Tibial artery (tissue), 4 donors: Measurements from ENCODE around the gene CSKMT.
"Not testable (repeated sequence)": the region's sequence is repeated elsewhere in the genome, so short reads cannot be mapped to it uniquely, and the experiment has no call there.

ENCODE experiments used
- DNase-seq, 2 donors: peaks; one replicate each; pipeline ENCODE4 v3.0.0-alpha.2; 2019
- H3K27ac ChIP-seq, 2 donors: fragments of 200-600 bp; sonication (generic) in 1 of 2; 1 replicate in 1 of 2; 2 replicates in 1 of 2; pipeline ENCODE4 v1.5.1; 2018 to 2019; ENCODE audit warnings: mild to moderate bottlenecking in 1 of 2
- H3K27me3 ChIP-seq, 2 donors: fragments of 200-600 bp; sonication (generic) in 1 of 2; one replicate each; pipeline versions ENCODE4 v1.5.1 to v1.6.0; 2016 to 2019
- H3K36me3 ChIP-seq, 3 donors: fragments of 200-600 bp; sonication (generic) in 2 of 3; one replicate each; pipeline ENCODE4 v1.5.1; 2016 to 2019; ENCODE audit warnings: mild to moderate bottlenecking in 2 of 3
- H3K4me1 ChIP-seq, 4 donors: fragments of 200-600 bp; sonication (generic) in 2 of 4; 1 replicate in 3 of 4; 2 replicates in 1 of 4; pipeline ENCODE4 v1.5.1; 2016 to 2019
- H3K4me3 ChIP-seq, 2 donors: fragments of 200-600 bp; sonication (generic) in 1 of 2; 1 replicate in 1 of 2; 2 replicates in 1 of 2; pipeline ENCODE4 v1.5.1; 2018 to 2019; ENCODE audit warnings: mild to moderate bottlenecking in 2 of 2
- H3K9me3 ChIP-seq, 3 donors: fragments of 200-600 bp; sonication (generic) in 1 of 3; one replicate each; pipeline ENCODE4 v1.5.1; 2016 to 2019
- CTCF ChIP-seq, 2 experiments: fragments of 200-600 bp in 1 of 2; fragments of 450-650 bp in 1 of 2; IDR thresholded peaks; one replicate each; pipeline ENCODE4 v1.5.1; 2017 to 2019; ENCODE audit warnings: antibody characterized with exemption in 2 of 2, mild to moderate bottlenecking in 1 of 2, moderate library complexity in 1 of 2
- intact Hi-C: fragments of 100-400 bp; cut with DNase I; formaldehyde crosslinking; loops from one replicate; pipeline ENCODE4 v1.15.0; 2023; ENCODE audit warnings: low total_unique reads

The CSKMT gene, protein sequence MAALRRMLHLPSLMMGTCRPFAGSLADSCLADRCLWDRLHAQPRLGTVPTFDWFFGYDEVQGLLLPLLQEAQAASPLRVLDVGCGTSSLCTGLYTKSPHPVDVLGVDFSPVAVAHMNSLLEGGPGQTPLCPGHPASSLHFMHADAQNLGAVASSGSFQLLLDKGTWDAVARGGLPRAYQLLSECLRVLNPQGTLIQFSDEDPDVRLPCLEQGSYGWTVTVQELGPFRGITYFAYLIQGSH

GRCh38 chr11:62665075-62665598 lies at the start of gene CSKMT, which contains the start of gene C11orf98:
CSKMT (plus strand) TSS chr11:62665312; CDS start chr11:62665880, 568 bp downstream.
C11orf98 (minus strand) TSS chr11:62665210; CDS start chr11:62665169, 41 bp downstream.
- Histone ChIP-seq H3K27me3 (no peaks in the 10 kb centered on the region), H3K9me3 (no peaks in the 10 kb centered on the region), H3K4me3 (peak within 1 kb of the TSS; percentile 87 to 96), H3K27ac (peak within 1 kb of the TSS; percentile 87 to 96), H3K4me1 (peaks cover 7 to 34% (median 22%) of the 10 kb centered on the region in 4 donors), H3K36me3 (peaks cover 8 to 27% (median 10%) of the 10 kb centered on the region in 3 donors)
- intact Hi-C loops = no loop called here
- peak; percentile 92 to 97 for DNase-seq
- no peak for TF ChIP-seq CTCF (IDR thresholded peaks at IDR 0.05)

GRCh38 chr11:62615521-62615920 lies 49.6 kb upstream of the CSKMT start:
- H3K36me3 ChIP-seq = peaks cover 0 to 37% (median 11%) of the 10 kb centered on the region in 3 donors
- intact Hi-C loops = loop anchor here (10.0 kb wide), 1 partner anchor 89 kb away; the partner anchor contains the start of genes BSCL2 and GNG3
- H3K9me3 ChIP-seq = no peaks in the 10 kb centered on the region
- H3K4me1 ChIP-seq = peaks cover 0 to 40% (median 28%) of the 10 kb centered on the region in 4 donors
- H3K27me3 ChIP-seq = no peaks in the 10 kb centered on the region
- DNase-seq = no peak
- H3K27ac ChIP-seq = no peak overlapping the region
- no peak for TF ChIP-seq CTCF (IDR thresholded peaks at IDR 0.05)
- H3K4me3 ChIP-seq = no peak overlapping the region

GRCh38 chr11:62616957-62617356 lies 48.2 kb upstream of the CSKMT start:
- peaks cover 0 to 34% (median 24%) of the 10 kb centered on the region in 4 donors for H3K4me1 ChIP-seq
- intact Hi-C loops = loop anchor here (10.0 kb wide), 1 partner anchor 88 kb away; the partner anchor contains the start of genes BSCL2 and GNG3
- not testable (repeated sequence) for DNase-seq, H3K27me3 ChIP-seq, H3K27ac ChIP-seq, H3K4me3 ChIP-seq, H3K9me3 ChIP-seq
- H3K36me3 ChIP-seq = peaks cover 0 to 32% (median 7%) of the 10 kb centered on the region in 3 donors

DNA sequence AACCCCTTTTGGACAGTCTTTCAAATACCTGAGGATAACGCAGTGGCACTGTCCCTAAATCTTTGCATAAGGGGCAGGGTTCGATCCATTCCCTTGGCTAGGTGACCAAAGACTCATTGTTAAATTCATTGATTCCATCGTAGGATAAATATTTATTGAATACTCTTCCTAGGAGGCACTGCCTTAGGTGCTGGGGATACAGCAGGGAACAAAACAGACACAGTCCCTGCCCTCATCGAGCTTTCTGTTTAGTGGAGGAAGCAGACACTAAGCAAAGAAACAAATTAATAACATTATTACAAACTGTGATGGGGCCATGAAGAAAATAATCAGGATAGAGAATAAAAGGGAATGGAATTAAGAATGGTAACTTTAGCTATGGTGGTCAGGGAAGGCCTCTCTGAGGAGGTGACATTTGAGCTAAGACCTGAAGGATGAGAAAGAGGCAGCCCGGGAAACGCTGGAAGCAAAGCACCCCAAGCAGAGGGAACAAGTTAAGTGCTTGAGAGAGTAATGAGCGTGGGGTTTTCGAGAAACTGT lies 44.0 kb upstream of the CSKMT start:
- Histone ChIP-seq H3K4me3 (peak overlapping the region; percentile 79 to 80), H3K36me3 (peaks cover 11 to 32% (median 14%) of the 10 kb centered on the region in 3 donors), H3K27me3 (no peaks in the 10 kb centered on the region), H3K4me1 (peaks cover 0 to 23% (median 15%) of the 10 kb centered on the region in 4 donors), H3K27ac (peak overlapping the region; percentile 83 to 87), H3K9me3 (no peaks in the 10 kb centered on the region)
- TF ChIP-seq CTCF (IDR thresholded peaks at IDR 0.05) = no peak
- intact Hi-C loops = no loop called here
- no peak for DNase-seq

DNA sequence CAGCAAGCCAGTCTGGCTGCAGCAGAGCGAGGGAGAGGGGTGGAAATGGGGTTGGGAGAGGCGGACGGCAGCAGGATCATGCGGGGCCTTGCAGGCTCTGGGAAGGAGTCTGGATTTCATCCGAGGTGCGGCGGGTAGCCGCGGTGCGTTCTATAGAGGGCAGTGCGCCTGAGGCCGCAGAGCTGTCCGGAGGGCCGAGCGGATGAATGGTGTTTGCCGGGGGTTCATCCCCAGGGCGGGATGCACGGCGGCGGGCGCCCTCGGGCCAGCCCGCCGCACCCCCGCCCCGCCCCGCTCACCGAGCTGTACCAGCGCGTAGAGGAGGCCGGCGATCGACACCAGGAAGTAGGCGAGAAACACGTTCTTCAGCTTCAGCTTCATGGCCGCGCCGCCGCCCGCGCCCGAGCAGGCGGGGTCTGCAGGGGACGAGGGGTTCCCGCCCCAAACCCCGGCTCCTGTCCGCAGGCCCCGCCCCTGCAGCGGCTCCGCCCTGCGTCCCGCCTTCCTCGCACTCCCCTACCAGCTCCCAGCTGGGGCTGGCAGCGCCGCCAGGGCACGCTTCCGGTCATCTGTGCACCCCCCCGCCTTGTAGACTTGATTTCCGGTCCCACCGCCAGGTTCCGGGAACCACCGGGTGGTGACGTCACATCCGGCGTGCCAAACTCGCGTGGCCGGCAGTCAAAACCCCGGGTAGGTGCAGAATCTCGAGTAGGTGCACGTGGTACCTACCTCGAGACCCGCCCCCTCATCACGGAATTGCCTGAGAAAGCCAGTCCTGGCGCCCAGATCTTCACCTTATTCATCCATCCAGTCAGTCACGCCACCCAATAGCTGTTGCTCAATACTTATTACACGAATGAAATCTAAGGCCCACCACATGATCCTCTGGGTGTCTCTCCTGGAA lies 43.3 kb upstream of the CSKMT start, which contains the start of gene B3GAT3:
Gene B3GAT3, minus strand, starts transcription at position 420 of the 904 bp plus-strand sequence. Its CDS starts 39 bp downstream, at position 381.
- peak in 1 of 2 experiments; percentile 31 for TF ChIP-seq CTCF (IDR thresholded peaks at IDR 0.05)
- Histone ChIP-seq H3K4me3 (peak within 1 kb of the TSS; percentile 79 to 80), H3K9me3 (no peaks in the 10 kb centered on the region), H3K27me3 (no peaks in the 10 kb centered on the region), H3K4me1 (peaks cover 0 to 23% (median 15%) of the 10 kb centered on the region in 4 donors), H3K27ac (peak within 1 kb of the TSS; percentile 83 to 87), H3K36me3 (peaks cover 18 to 32% (median 21%) of the 10 kb centered on the region in 3 donors)
- peak; percentile 98 to 99 for DNase-seq
- intact Hi-C loops = no loop called here
